Caco-2 (cell line): ENCODE measurements around the gene TCF20. TPM values are rescaled to one million over a fixed set of nuclear protein-coding genes. Genes with fewer than 3 reads are reported as not detected.

Experiments used
- BruUV-seq: library from RNA; stranded (reverse); fragments of 400-500 nt; replicated peaks from 2 replicates; lab custom pipeline; 2021; lab: Mats Ljungman, UMichigan
- CTCF ChIA-PET: fragments of 300-600 bp; sonication (Branson Sonifier 250); formaldehyde crosslinking; loops from one replicate; lab custom pipeline; 2022; ENCODE audit warnings: antibody characterized with exemption; lab: Charles Lee
- POLR2A ChIA-PET: fragments of 300-600 bp; sonication (Branson Sonifier 250); formaldehyde crosslinking; loops from one replicate; lab custom pipeline; 2022; ENCODE audit warnings: antibody characterized with exemption; lab: Charles Lee
- DNase-seq, 2 experiments: peaks; one replicate each; pipeline versions ENCODE4 v3.0.0 to v3.0.0-alpha.2; 2020 to 2022
- H3K27me3 ChIP-seq: replicated peaks from 2 replicates; pipeline ENCODE4 v1.6.0; 2011; ENCODE audit warnings: low read length; ENCODE audit not compliant: control insufficient read depth, insufficient read depth
- H3K36me3 ChIP-seq: 2 replicates; pipeline ENCODE4 v1.5.1; 2011; ENCODE audit warnings: low read length; ENCODE audit not compliant: control insufficient read depth, insufficient read depth
- H3K4me1 ChIP-seq: fragments of 250-450 bp; sonication (Bioruptor Pico); 2 replicates; pipeline ENCODE4 v1.5.1; 2020; ENCODE audit warnings: mild to moderate bottlenecking
- H3K4me3 ChIP-seq: 2 replicates; pipeline ENCODE4 v1.5.1; 2011; ENCODE audit warnings: low read depth, mild to moderate bottlenecking, control low read depth, low read length
- H3K9me3 ChIP-seq: fragments of 250-450 bp; sonication (Bioruptor Pico); 2 replicates; pipeline ENCODE4 v1.5.1; 2020; ENCODE audit warnings: mild to moderate bottlenecking, moderate library complexity
- H3K27ac Mint-ChIP-seq: one replicate; pipeline ENCODE4 v1.8.0; 2022; ENCODE audit warnings: mixed read lengths; ENCODE audit not compliant: unreplicated experiment
- H3K27me3 Mint-ChIP-seq: one replicate; pipeline ENCODE4 v1.8.0; 2022; ENCODE audit warnings: mixed read lengths; ENCODE audit not compliant: insufficient read depth, unreplicated experiment
- H3K36me3 Mint-ChIP-seq: one replicate; pipeline ENCODE4 v1.8.0; 2022; ENCODE audit warnings: mild to moderate bottlenecking, mixed read lengths; ENCODE audit not compliant: insufficient read depth, unreplicated experiment
- H3K4me1 Mint-ChIP-seq: one replicate; pipeline ENCODE4 v1.8.0; 2022; ENCODE audit warnings: low read depth, mixed read lengths; ENCODE audit not compliant: unreplicated experiment
- H3K4me3 Mint-ChIP-seq: one replicate; pipeline ENCODE4 v1.8.0; 2022; ENCODE audit warnings: mild to moderate bottlenecking, moderate library complexity, mixed read lengths; ENCODE audit not compliant: unreplicated experiment
- H3K9me3 Mint-ChIP-seq: one replicate; pipeline ENCODE4 v1.8.0; 2022; ENCODE audit warnings: mixed read lengths; ENCODE audit not compliant: unreplicated experiment
- CTCF ChIP-seq, 2 experiments: fragments of 200-600 bp in 1 of 2; IDR thresholded peaks; 1 replicate in 1 of 2; 2 replicates in 1 of 2; pipeline versions ENCODE4 v1.5.1 to v1.8.0; 2011 to 2022; ENCODE audit warnings: antibody characterized with exemption in 1 of 2, control low read depth in 1 of 2, inconsistent platforms in 1 of 2, low read depth in 1 of 2, low read length in 1 of 2, mild to moderate bottlenecking in 1 of 2, moderate library complexity in 1 of 2; ENCODE audit not compliant: insufficient read depth in 1 of 2, severe bottlenecking in 1 of 2, unreplicated experiment in 1 of 2
- intact Hi-C: fragments of 100-400 bp; cut with micrococcal nuclease; formaldehyde crosslinking; loops from one replicate; pipeline ENCODE4 v1.10.0; 2022; ENCODE audit not compliant: unreplicated experiment
- total RNA-seq: library from RNA; stranded (reverse); gene quantifications from 2 replicates; pipeline ENCODE4 v1.2.3, GENCODE V29; 2022

The TCF20 gene
- total RNA-seq, 1 experiment from 2014 or later, result 82.7 TPM

GRCh38 chr22:42317691-42318547, 47.5 kb upstream of the TCF20 start:
- H3K27ac Mint-ChIP-seq, result no peak overlapping the region
- intact Hi-C loops, result loop anchor here (10.0 kb wide), 1 partner anchor 223 kb away; the partner anchor contains the start of gene NDUFA6
- H3K4me1 Mint-ChIP-seq, result peaks cover 43% of the 10 kb centered on the region
- peaks cover 19% of the 10 kb centered on the region for H3K36me3 Mint-ChIP-seq
- Histone ChIP-seq H3K9me3 (no peaks in the 10 kb centered on the region), H3K4me1 (peaks cover 43% of the 10 kb centered on the region), H3K4me3 (no peak overlapping the region), H3K36me3 (no peaks in the 10 kb centered on the region; the same call in 1 of the 2 replicates), H3K27me3 (no peaks in the 10 kb centered on the region)
- ChIA-PET POLR2A (no interaction called here), CTCF (interaction anchor here (0.6 kb wide), 1 partner anchor 119 kb away, joined by 7 read pairs; no protein-coding TSS in a partner anchor)
- no peak for DNase-seq
- no peak overlapping the region for H3K4me3 Mint-ChIP-seq
- H3K9me3 Mint-ChIP-seq, result no peaks in the 10 kb centered on the region
- TF ChIP-seq CTCF (IDR thresholded peaks at IDR 0.05; ENCODE audit: insufficient read depth in 1 of 2, low read depth in 1 of 2, low read length in 1 of 2, severe bottlenecking in 1 of 2, unreplicated experiment in 1 of 2), result no peak
- BruUV-seq, result no TSS peak
- H3K27me3 Mint-ChIP-seq, result no peaks in the 10 kb centered on the region

- Histone ChIP-seq H3K27me3 (no peaks in the 10 kb centered on the region), H3K36me3 (no peaks in the 10 kb centered on the region; the same call in 1 of the 2 replicates), H3K4me3 (no peak overlapping the region), H3K4me1 (peaks cover 53% of the 10 kb centered on the region), H3K9me3 (no peaks in the 10 kb centered on the region)
- peaks cover 37% of the 10 kb centered on the region for H3K4me1 Mint-ChIP-seq
- DNase-seq, result no peak
- peak overlapping the region; percentile 7 for H3K27ac Mint-ChIP-seq
- peaks cover 19% of the 10 kb centered on the region for H3K36me3 Mint-ChIP-seq
- intact Hi-C loops, result loop anchor here (10.0 kb wide), 1 partner anchor 222 kb away; the partner anchor contains the start of gene NDUFA6
- BruUV-seq, result no TSS peak
- no peak for TF ChIP-seq CTCF (IDR thresholded peaks at IDR 0.05; ENCODE audit: insufficient read depth in 1 of 2, low read depth in 1 of 2, low read length in 1 of 2, severe bottlenecking in 1 of 2, unreplicated experiment in 1 of 2)
- H3K4me3 Mint-ChIP-seq, result no peak overlapping the region
- no peaks in the 10 kb centered on the region for H3K9me3 Mint-ChIP-seq
- no peaks in the 10 kb centered on the region for H3K27me3 Mint-ChIP-seq
- POLR2A ChIA-PET, result no interaction called here
- CTCF ChIA-PET, result no interaction called here
These were observed 46.6 kb upstream of the TCF20 start for GRCh38 chr22:42317008-42317407.

- intact Hi-C loops, result loop anchor here (10.0 kb wide), 1 partner anchor 221 kb away; the partner anchor contains the start of gene NDUFA6
- CTCF ChIA-PET, result interaction anchor here (1.0 kb wide), 1 partner anchor 129 kb away, joined by 3 read pairs; no protein-coding TSS in a partner anchor
- H3K27ac Mint-ChIP-seq, result peak overlapping the region; percentile 86
These were observed 44.9 kb upstream of the TCF20 start for GRCh38 chr22:42315392-42315756.

More at GRCh38 chr22:42315392-42315756, 44.9 kb upstream of the TCF20 start:
- POLR2A ChIA-PET, result no interaction called here
- no peaks in the 10 kb centered on the region for H3K27me3 Mint-ChIP-seq
- no peak overlapping the region for H3K4me3 ChIP-seq
- no peaks in the 10 kb centered on the region for H3K9me3 ChIP-seq
- peaks cover 51% of the 10 kb centered on the region for H3K4me1 ChIP-seq
- TF ChIP-seq CTCF (IDR thresholded peaks at IDR 0.05; ENCODE audit: insufficient read depth in 1 of 2, low read depth in 1 of 2, low read length in 1 of 2, severe bottlenecking in 1 of 2, unreplicated experiment in 1 of 2), result no peak
- no peak for DNase-seq
- peaks cover 19% of the 10 kb centered on the region for H3K36me3 Mint-ChIP-seq
- H3K27me3 ChIP-seq, result no peaks in the 10 kb centered on the region
- no TSS peak for BruUV-seq
- peaks cover 39% of the 10 kb centered on the region for H3K4me1 Mint-ChIP-seq
- H3K4me3 Mint-ChIP-seq, result no peak overlapping the region
- H3K36me3 ChIP-seq, result no peaks in the 10 kb centered on the region
- H3K9me3 Mint-ChIP-seq, result no peaks in the 10 kb centered on the region
